ENCODE measurements around the gene CEP55.
A peak's percentile ranks its signal among the peaks of the same experiment; 100 is the strongest.
"Not testable (repeated sequence)": the region's sequence is repeated elsewhere in the genome, so short reads cannot be mapped to it uniquely, and the experiment has no call there.

The CEP55 gene

GRCh38 chr10:93505075-93505474 lies 8.7 kb downstream of the CEP55 start:
- Histone ChIP-seq H3K27me3 (ENCODE audit: low read depth) (no peaks in the 10 kb centered on the region), H3K4me3 (no peak overlapping the region), H3K36me3 (replicated peaks) (peaks cover 84% of the 10 kb centered on the region), H3K9me3 (no peaks in the 10 kb centered on the region), H3K4me1 (no peaks in the 10 kb centered on the region)
- DNase-seq (ENCODE audit: low spot score in 2 of 2) = no peak
- in situ Hi-C loops (cut with MboI; ENCODE audit: low sequenced_read_pairs) = no loop called here

GRCh38 chr10:93509816-93510215 lies 13.4 kb downstream of the CEP55 start:
- Histone ChIP-seq H3K27me3 (ENCODE audit: low read depth) (no peaks in the 10 kb centered on the region), H3K4me3 (no peak overlapping the region), H3K4me1 (peaks cover 10% of the 10 kb centered on the region), H3K36me3 (replicated peaks) (peaks cover 65% of the 10 kb centered on the region), H3K9me3 (no peaks in the 10 kb centered on the region)
- no peak for DNase-seq (ENCODE audit: low spot score in 2 of 2)
- in situ Hi-C loops (cut with MboI; ENCODE audit: low sequenced_read_pairs) = no loop called here

GRCh38 chr10:93512565-93512964 lies 16.2 kb downstream of the CEP55 start:
- DNase-seq (ENCODE audit: low spot score in 2 of 2) = no peak
- no peaks in the 10 kb centered on the region for H3K9me3 ChIP-seq
- H3K4me1 ChIP-seq = peaks cover 10% of the 10 kb centered on the region
- no peaks in the 10 kb centered on the region for H3K27me3 ChIP-seq (ENCODE audit: low read depth)
- in situ Hi-C loops (cut with MboI; ENCODE audit: low sequenced_read_pairs) = no loop called here
- peaks cover 68% of the 10 kb centered on the region for H3K36me3 ChIP-seq (replicated peaks)
- no peak overlapping the region for H3K4me3 ChIP-seq

GRCh38 chr10:93513091-93513490 lies 16.7 kb downstream of the CEP55 start:
- Histone ChIP-seq H3K4me3 (no peak overlapping the region), H3K9me3 (no peaks in the 10 kb centered on the region), H3K27me3 (ENCODE audit: low read depth) (no peaks in the 10 kb centered on the region), H3K4me1 (peaks cover 10% of the 10 kb centered on the region), H3K36me3 (replicated peaks) (peaks cover 68% of the 10 kb centered on the region)
- peak; percentile 41 to 79 for DNase-seq (ENCODE audit: low spot score in 2 of 2)
- in situ Hi-C loops (cut with MboI; ENCODE audit: low sequenced_read_pairs) = no loop called here

- Histone ChIP-seq H3K4me3 (no peak overlapping the region), H3K36me3 (replicated peaks) (peaks cover 70% of the 10 kb centered on the region), H3K4me1 (peaks cover 10% of the 10 kb centered on the region), H3K27me3 (ENCODE audit: low read depth) (no peaks in the 10 kb centered on the region), H3K9me3 (no peaks in the 10 kb centered on the region)
- DNase-seq (ENCODE audit: low spot score in 2 of 2) = no peak
- in situ Hi-C loops (cut with MboI; ENCODE audit: low sequenced_read_pairs) = no loop called here
These were observed 18.1 kb downstream of the CEP55 start for GRCh38 chr10:93514521-93514920.

- in situ Hi-C loops (cut with MboI; ENCODE audit: low sequenced_read_pairs) = no loop called here
- Histone ChIP-seq H3K36me3 (replicated peaks) (peaks cover 69% of the 10 kb centered on the region), H3K4me1 (peaks cover 10% of the 10 kb centered on the region), H3K9me3 (no peaks in the 10 kb centered on the region), H3K27me3 (ENCODE audit: low read depth) (no peaks in the 10 kb centered on the region), H3K4me3 (no peak overlapping the region)
- DNase-seq (ENCODE audit: low spot score in 2 of 2) = no peak
These were observed 18.9 kb downstream of the CEP55 start for GRCh38 chr10:93515071-93516005.

- in situ Hi-C loops (cut with MboI; ENCODE audit: low sequenced_read_pairs) = no loop called here
- no peak overlapping the region for H3K4me3 ChIP-seq
- H3K36me3 ChIP-seq (replicated peaks) = peaks cover 72% of the 10 kb centered on the region
- H3K9me3 ChIP-seq = no peaks in the 10 kb centered on the region
- peaks cover 10% of the 10 kb centered on the region for H3K4me1 ChIP-seq
- no peaks in the 10 kb centered on the region for H3K27me3 ChIP-seq (ENCODE audit: low read depth)
- no peak for DNase-seq (ENCODE audit: low spot score in 2 of 2)
These were observed 19.6 kb downstream of the CEP55 start for GRCh38 chr10:93516006-93516380.

GRCh38 chr10:93518531-93518930 lies 22.1 kb downstream of the CEP55 start:
- H3K4me3 ChIP-seq = no peak overlapping the region
- H3K36me3 ChIP-seq (replicated peaks) = peaks cover 76% of the 10 kb centered on the region
- DNase-seq (ENCODE audit: low spot score in 2 of 2) = no peak
- H3K4me1 ChIP-seq = peaks cover under 1% of the 10 kb centered on the region; the same call in 1 of the 2 replicates
- H3K27me3 ChIP-seq (ENCODE audit: low read depth) = no peaks in the 10 kb centered on the region
- in situ Hi-C loops (cut with MboI; ENCODE audit: low sequenced_read_pairs) = no loop called here
- no peaks in the 10 kb centered on the region for H3K9me3 ChIP-seq

- no peak for DNase-seq (ENCODE audit: low spot score in 2 of 2)
- H3K36me3 ChIP-seq (replicated peaks) = no peaks in the 10 kb centered on the region
- no peaks in the 10 kb centered on the region for H3K4me1 ChIP-seq
- H3K4me3 ChIP-seq = no peak overlapping the region
- in situ Hi-C loops (cut with MboI; ENCODE audit: low sequenced_read_pairs) = no loop called here
- no peaks in the 10 kb centered on the region; the same call in 1 of the 2 replicates for H3K27me3 ChIP-seq (ENCODE audit: low read depth)
- H3K9me3 ChIP-seq = no peaks in the 10 kb centered on the region
These were observed 38.9 kb downstream of the CEP55 start for GRCh38 chr10:93535293-93535692.

GRCh38 chr10:93540871-93541270 lies 44.5 kb downstream of the CEP55 start:
- in situ Hi-C loops (cut with MboI; ENCODE audit: low sequenced_read_pairs); H3K4me1 ChIP-seq; H3K36me3 ChIP-seq (replicated peaks); H3K4me3 ChIP-seq; H3K9me3 ChIP-seq; DNase-seq (ENCODE audit: low spot score in 2 of 2); H3K27me3 ChIP-seq (ENCODE audit: low read depth): not testable (repeated sequence)

- Histone ChIP-seq H3K9me3 (no peaks in the 10 kb centered on the region), H3K4me1 (no peaks in the 10 kb centered on the region), H3K27me3 (ENCODE audit: low read depth) (no peaks in the 10 kb centered on the region; the same call in 1 of the 2 replicates), H3K4me3 (no peak overlapping the region), H3K36me3 (replicated peaks) (no peaks in the 10 kb centered on the region)
- peak; percentile 32 to 69 for DNase-seq (ENCODE audit: low spot score in 2 of 2)
- in situ Hi-C loops (cut with MboI; ENCODE audit: low sequenced_read_pairs) = no loop called here
These were observed 45.3 kb downstream of the CEP55 start for GRCh38 chr10:93541402-93542357.

- no peak overlapping the region for H3K4me3 ChIP-seq
- no peaks in the 10 kb centered on the region; the same call in 1 of the 2 replicates for H3K27me3 ChIP-seq (ENCODE audit: low read depth)
- no peaks in the 10 kb centered on the region for H3K36me3 ChIP-seq (replicated peaks)
- in situ Hi-C loops (cut with MboI; ENCODE audit: low sequenced_read_pairs) = no loop called here
- no peaks in the 10 kb centered on the region for H3K9me3 ChIP-seq
- no peaks in the 10 kb centered on the region for H3K4me1 ChIP-seq
- DNase-seq (ENCODE audit: low spot score in 2 of 2) = peak in 1 of 2 experiments; percentile 29
These were observed 46.0 kb downstream of the CEP55 start for GRCh38 chr10:93542358-93542791.

- H3K4me1 ChIP-seq; H3K36me3 ChIP-seq (replicated peaks); in situ Hi-C loops (cut with MboI; ENCODE audit: low sequenced_read_pairs); DNase-seq (ENCODE audit: low spot score in 2 of 2); H3K4me3 ChIP-seq; H3K9me3 ChIP-seq; H3K27me3 ChIP-seq (ENCODE audit: low read depth): not testable (repeated sequence)
These were observed 50.6 kb downstream of the CEP55 start for GRCh38 chr10:93546995-93547394.

- no peaks in the 10 kb centered on the region for H3K4me1 ChIP-seq
- DNase-seq (ENCODE audit: low spot score in 2 of 2) = no peak
- in situ Hi-C loops (cut with MboI; ENCODE audit: low sequenced_read_pairs) = no loop called here
- no peaks in the 10 kb centered on the region for H3K36me3 ChIP-seq (replicated peaks)
- no peaks in the 10 kb centered on the region for H3K27me3 ChIP-seq (ENCODE audit: low read depth)
- H3K9me3 ChIP-seq = no peaks in the 10 kb centered on the region
- H3K4me3 ChIP-seq = no peak overlapping the region
These were observed 51.1 kb downstream of the CEP55 start for GRCh38 chr10:93547522-93547921.

All from HAP-1 (cell line).